Uterus (tissue), 2 donors: ENCODE data around the gene ASIC4.

Experiments
- CTCF ChIP-seq, 4 experiments: fragments of 200-600 bp in 2 of 4; fragments of 450-650 bp in 2 of 4; sonication (generic) in 2 of 4; IDR thresholded peaks; one replicate each; pipeline ENCODE4 v1.5.1; 2016 to 2019; ENCODE audit warnings: antibody characterized with exemption in 4 of 4, mild to moderate bottlenecking in 2 of 4, moderate library complexity in 1 of 4
- POLR2A ChIP-seq, 2 donors: fragments of 450-650 bp; IDR thresholded peaks; one replicate each; pipeline ENCODE4 v1.6.1; 2016; ENCODE audit warnings: antibody characterized with exemption in 2 of 2, mild to moderate bottlenecking in 1 of 2, moderate library complexity in 1 of 2

GRCh38 chr2:219496825-219497494 lies 17.3 kb upstream of the ASIC4 start:
- TF ChIP-seq CTCF (IDR thresholded peaks at IDR 0.05) = no peak
- TF ChIP-seq POLR2A (IDR thresholded peaks at IDR 0.05) = no peak
